Esophagus muscularis mucosa (tissue), 4 donors: ENCODE data around the gene RGMB. TPM values are rescaled to one million over a fixed set of nuclear protein-coding genes. Genes with fewer than 3 reads are reported as not detected.

Source experiments
- DNase-seq: peaks from one replicate; pipeline ENCODE4 v3.0.0-alpha.2; 2017; ENCODE audit errors: extremely low spot score
- H3K27ac ChIP-seq, 4 donors: fragments of 200-600 bp; sonication (generic); replicated peaks in 1 of 4; 1 replicate in 3 of 4; 2 replicates in 1 of 4; pipeline ENCODE4 v1.5.1; 2016 to 2019; ENCODE audit warnings: mild to moderate bottlenecking in 1 of 4
- H3K27me3 ChIP-seq, 4 donors: fragments of 200-600 bp; sonication (generic); one replicate each; pipeline versions ENCODE4 v1.5.1 to v1.6.0; 2016 to 2019
- H3K36me3 ChIP-seq, 4 donors: fragments of 200-600 bp; sonication (generic); one replicate each; pipeline ENCODE4 v1.5.1; 2016 to 2019
- H3K4me1 ChIP-seq, 4 donors: fragments of 200-600 bp; sonication (generic); one replicate each; pipeline ENCODE4 v1.5.1; 2016 to 2019
- H3K4me3 ChIP-seq, 4 donors: fragments of 200-600 bp; sonication (generic); 1 replicate in 2 of 4; 2 replicates in 2 of 4; pipeline ENCODE4 v1.5.1; 2016 to 2019; ENCODE audit warnings: mild to moderate bottlenecking in 4 of 4, moderate library complexity in 1 of 4
- H3K9me3 ChIP-seq, 4 donors: fragments of 200-600 bp; sonication (generic); 1 replicate in 3 of 4; 2 replicates in 1 of 4; pipeline ENCODE4 v1.5.1; 2016 to 2019
- CTCF ChIP-seq, 3 experiments: fragments of 200-600 bp in 2 of 3; fragments of 450-650 bp in 1 of 3; sonication (generic) in 2 of 3; IDR thresholded peaks; one replicate each; pipeline ENCODE4 v1.5.1; 2017 to 2019; ENCODE audit warnings: antibody characterized with exemption in 3 of 3, mild to moderate bottlenecking in 2 of 3, moderate library complexity in 1 of 3
- EP300 ChIP-seq: sonication (generic); formaldehyde crosslinking; IDR thresholded peaks from one replicate; pipeline ENCODE4 v1.6.1; 2017; ENCODE audit warnings: antibody characterized with exemption
- POLR2A ChIP-seq: fragments of 450-650 bp; IDR thresholded peaks from one replicate; pipeline ENCODE4 v1.6.1; 2017; ENCODE audit warnings: antibody characterized with exemption, moderate library complexity, mild to moderate bottlenecking, low read depth
- POLR2AphosphoS5 ChIP-seq, 2 donors: sonication (generic); formaldehyde crosslinking; IDR thresholded peaks; one replicate each; pipeline ENCODE4 v1.6.1; 2017; ENCODE audit warnings: antibody characterized with exemption in 2 of 2
- WGBS: methylation state at CpG from one replicate; pipeline ENCODE4 v1.1.5; 2018; 5-methylcytosine and 5-hydroxymethylcytosine counted together
- intact Hi-C: fragments of 100-400 bp; cut with DNase I; formaldehyde crosslinking; loops from one replicate; pipeline ENCODE4 v1.15.1; 2023
- total RNA-seq, 4 donors: library from RNA; depleted of rRNA; stranded (reverse); fragments of >200 nt; gene quantifications; one replicate each; pipeline versions ENCODE4 v1.1.0 to v1.2.1, GENCODE V29; 2016

The RGMB gene
- total RNA-seq, 4 donors from 2014 or later = 145 to 198 (median 183) TPM

- no peaks in the 10 kb centered on the region for H3K36me3 ChIP-seq
- 96% methylated on average over 2 of the region's 2 CpGs for WGBS
These were observed 30.6 kb downstream of the RGMB start for GRCh38 chr5:98804066-98804465.

GRCh38 chr5:98805070-98805469, 31.6 kb downstream of the RGMB start:
- H3K36me3 ChIP-seq = no peaks in the 10 kb centered on the region
- H3K9me3 ChIP-seq = peaks cover 0 to 19% (median 9%) of the 10 kb centered on the region in 4 donors
- no peak for TF ChIP-seq POLR2AphosphoS5 (IDR thresholded peaks at IDR 0.05)
- no peak for TF ChIP-seq EP300
- TF ChIP-seq CTCF (IDR thresholded peaks at IDR 0.05) = no peak
- no peak for TF ChIP-seq POLR2A
- no peaks in the 10 kb centered on the region for H3K4me1 ChIP-seq
- no peak overlapping the region for H3K4me3 ChIP-seq
- no peak overlapping the region for H3K27ac ChIP-seq
- no peaks in the 10 kb centered on the region for H3K27me3 ChIP-seq
- DNase-seq = no peak
- WGBS = 4% methylated on average over 1 of the region's 1 CpG
- intact Hi-C loops = no loop called here

More at GRCh38 chr5:98804066-98804465, 30.6 kb downstream of the RGMB start:
- no peak for DNase-seq
- intact Hi-C loops = no loop called here
- no peak for TF ChIP-seq POLR2A
- no peak for TF ChIP-seq CTCF (IDR thresholded peaks at IDR 0.05)
- no peak for TF ChIP-seq EP300
- TF ChIP-seq POLR2AphosphoS5 (IDR thresholded peaks at IDR 0.05) = no peak
- Histone ChIP-seq H3K4me1 (no peaks in the 10 kb centered on the region), H3K9me3 (peaks cover 0 to 19% (median 9%) of the 10 kb centered on the region in 4 donors), H3K4me3 (no peak overlapping the region), H3K27ac (no peak overlapping the region), H3K27me3 (no peaks in the 10 kb centered on the region)

- Histone ChIP-seq H3K27me3 (no peaks in the 10 kb centered on the region), H3K4me3 (no peak overlapping the region), H3K27ac (no peak overlapping the region), H3K36me3 (no peaks in the 10 kb centered on the region), H3K9me3 (peaks cover 0 to 19% (median 9%) of the 10 kb centered on the region in 4 donors), H3K4me1 (no peaks in the 10 kb centered on the region)
- DNase-seq = no peak
- no peak for TF ChIP-seq CTCF (IDR thresholded peaks at IDR 0.05)
- TF ChIP-seq POLR2AphosphoS5 (IDR thresholded peaks at IDR 0.05) = no peak
- TF ChIP-seq POLR2A = no peak
- no peak for TF ChIP-seq EP300
- intact Hi-C loops = no loop called here
These were observed 34.3 kb downstream of the RGMB start for GRCh38 chr5:98807806-98808205.

GRCh38 chr5:98810206-98810605, 36.7 kb downstream of the RGMB start:
- DNase-seq = no peak
- Histone ChIP-seq H3K4me1 (no peaks in the 10 kb centered on the region), H3K36me3 (no peaks in the 10 kb centered on the region), H3K27ac (no peak overlapping the region), H3K4me3 (no peak overlapping the region), H3K9me3 (peaks cover 0 to 16% (median 9%) of the 10 kb centered on the region in 4 donors), H3K27me3 (no peaks in the 10 kb centered on the region)
- WGBS = 50% methylated on average over 2 of the region's 2 CpGs
- TF ChIP-seq EP300 (no peak), CTCF (IDR thresholded peaks at IDR 0.05) (no peak), POLR2AphosphoS5 (IDR thresholded peaks at IDR 0.05) (no peak), POLR2A (no peak)
- intact Hi-C loops = no loop called here

- Histone ChIP-seq H3K4me1 (no peaks in the 10 kb centered on the region), H3K27me3 (no peaks in the 10 kb centered on the region), H3K36me3 (no peaks in the 10 kb centered on the region), H3K4me3 (no peak overlapping the region), H3K27ac (no peak overlapping the region), H3K9me3 (no peaks in the 10 kb centered on the region)
- WGBS = 89% methylated on average over 3 of the region's 3 CpGs
- intact Hi-C loops = no loop called here
- no peak for DNase-seq
- no peak for TF ChIP-seq EP300
- no peak for TF ChIP-seq CTCF (IDR thresholded peaks at IDR 0.05)
- no peak for TF ChIP-seq POLR2A
- TF ChIP-seq POLR2AphosphoS5 (IDR thresholded peaks at IDR 0.05) = no peak
These were observed 40.3 kb downstream of the RGMB start for GRCh38 chr5:98813755-98814154.
